PFSK-1 (cell line): ENCODE measurements around the gene STK10.

Experiments
- FOXP2 ChIP-seq: optimal IDR thresholded peaks from 2 replicates; pipeline ENCODE3; 2011; ENCODE audit warnings: borderline replicate concordance, control low read depth, inconsistent platforms; ENCODE audit not compliant: insufficient read depth; ENCODE audit errors: extremely low read length, extremely low read depth
- POLR2AphosphoS5 ChIP-seq: IDR thresholded peaks from 2 replicates; pipeline ENCODE4 v1.6.1; 2012; ENCODE audit warnings: low read depth, mild to moderate bottlenecking, control low read depth, low read length, moderate library complexity
- REST ChIP-seq, 2 experiments: IDR thresholded peaks; 2 replicates each; pipeline versions ENCODE4 v1.6.1 to v1.8.0; 2011 to 2012; ENCODE audit warnings: low read depth in 2 of 2, low read length in 2 of 2, control low read depth in 1 of 2, inconsistent platforms in 1 of 2, mild to moderate bottlenecking in 1 of 2, moderate library complexity in 1 of 2; ENCODE audit not compliant: insufficient read depth in 1 of 2
- SIN3A ChIP-seq: IDR thresholded peaks from 2 replicates; pipeline ENCODE4 v1.6.1; 2012; ENCODE audit warnings: mild to moderate bottlenecking, low read length, moderate library complexity, borderline replicate concordance; ENCODE audit not compliant: insufficient read depth
- TAF1 ChIP-seq: IDR thresholded peaks from 2 replicates; pipeline ENCODE4 v1.6.1; 2012; ENCODE audit warnings: low read length, control low read depth, borderline replicate concordance; ENCODE audit not compliant: insufficient read depth

GRCh38 chr5:172165465-172165864, 22.6 kb downstream of the STK10 start:
- TF ChIP-seq REST (IDR thresholded peaks at IDR 0.05; ENCODE audit: insufficient read depth in 1 of 2, low read depth in 2 of 2, low read length in 2 of 2) (no peak), POLR2AphosphoS5 (no peak), SIN3A (no peak), FOXP2 (no peak), TAF1 (no peak)
